Myocyte (in vitro differentiated cells): ENCODE measurements around the gene ARHGEF6. TPM values are rescaled to one million over a fixed set of nuclear protein-coding genes. Genes with fewer than 3 reads are reported as not detected.

Experiments used
- DNase-seq: peaks from one replicate; pipeline ENCODE4 v3.0.0-alpha.2; 2012; ENCODE audit warnings: low read depth
- total RNA-seq: library from RNA; depleted of rRNA; stranded (reverse); fragments of >200 nt; gene quantifications from 2 replicates; pipeline ENCODE4 v1.2.3, GENCODE V29; 2014

The ARHGEF6 gene
- total RNA-seq, 1 donor from 2014 or later: 65.5 TPM

DNA sequence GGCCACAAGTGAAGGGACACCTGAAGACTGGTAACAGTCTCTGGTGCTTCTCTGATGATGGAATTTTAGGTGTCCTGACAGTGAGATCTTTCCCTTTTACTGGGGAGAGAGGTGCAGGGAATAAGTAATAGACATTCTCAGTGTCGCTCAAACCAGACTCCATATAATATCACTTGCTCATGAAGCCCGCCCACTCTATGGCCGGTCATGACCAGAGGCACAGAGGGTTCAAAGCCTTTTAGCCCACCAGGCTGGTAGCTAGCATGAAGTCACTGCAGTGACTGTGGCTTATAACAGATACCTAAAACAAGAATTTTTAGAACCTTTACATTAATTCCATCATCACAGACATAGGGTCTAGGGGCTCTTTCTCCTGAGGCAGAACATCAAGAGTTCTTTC lies 129.9 kb downstream of the ARHGEF6 start:
- DNase-seq: no peak

DNA sequence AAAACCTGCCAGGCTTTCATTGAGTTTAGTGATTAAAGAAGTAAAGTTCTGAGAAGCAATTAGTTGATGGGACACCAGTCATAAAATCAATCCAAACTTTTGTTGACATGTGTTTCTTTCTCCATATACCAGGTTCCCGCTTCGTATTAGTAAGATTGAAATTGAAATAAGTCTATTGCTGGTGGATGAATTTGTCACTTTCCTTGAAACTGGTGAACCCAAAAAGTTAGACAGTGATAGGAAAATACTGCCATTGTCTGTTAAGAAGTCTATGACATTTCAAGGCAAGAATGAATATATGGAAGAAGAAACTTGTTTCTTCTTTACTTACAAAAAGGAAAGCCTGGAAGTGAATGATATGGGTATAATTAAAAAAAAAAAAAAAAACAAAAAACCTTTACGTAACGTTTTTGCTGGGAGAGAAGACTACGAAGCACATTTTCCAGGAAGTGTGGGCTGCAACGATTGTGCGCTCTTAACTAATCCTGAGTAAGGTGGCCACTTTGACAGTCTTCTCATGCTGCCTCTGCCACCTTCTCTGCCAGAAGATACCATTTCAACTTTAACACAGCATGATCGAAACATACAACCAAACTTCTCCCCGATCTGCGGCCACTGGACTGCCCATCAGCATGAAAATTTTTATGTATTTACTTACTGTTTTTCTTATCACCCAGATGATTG lies 132.9 kb downstream of the ARHGEF6 start, which contains the start of gene CD40LG:
Gene CD40LG (plus strand): TSS at position 482 of the 684 bp plus-strand sequence. CDS start 91 bp downstream, at position 573.
- no peak for DNase-seq

DNA sequence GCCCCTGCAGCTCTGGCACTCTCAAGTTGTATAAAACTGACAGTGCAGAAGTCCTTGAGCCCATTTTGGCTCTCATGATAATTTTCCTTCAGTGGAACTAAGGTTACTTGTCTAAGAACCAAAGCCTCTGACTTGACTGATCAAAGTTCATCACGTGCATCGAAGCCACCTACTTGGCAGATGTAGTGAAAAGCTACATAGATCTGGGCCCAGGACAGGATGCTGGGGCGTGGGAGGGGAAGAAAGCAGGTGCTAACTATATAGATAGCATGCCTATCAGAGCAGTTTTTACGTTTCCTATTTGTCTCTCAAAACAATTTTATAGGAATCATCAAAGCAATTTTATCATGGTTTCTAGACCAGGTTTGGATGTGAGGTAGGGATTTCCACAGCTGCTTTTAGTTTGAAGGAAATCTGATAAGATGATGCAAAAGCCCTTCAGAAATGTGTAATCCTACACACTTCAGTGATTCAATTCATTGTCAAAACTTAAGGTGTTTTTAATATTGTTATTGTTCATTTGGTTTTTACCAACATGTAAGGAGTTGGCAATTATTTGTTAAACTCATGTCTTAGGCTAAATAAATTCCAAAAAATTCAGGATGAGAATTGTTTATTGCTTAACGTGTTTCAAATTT lies 134.0 kb downstream of the ARHGEF6 start:
- DNase-seq: no peak

DNA sequence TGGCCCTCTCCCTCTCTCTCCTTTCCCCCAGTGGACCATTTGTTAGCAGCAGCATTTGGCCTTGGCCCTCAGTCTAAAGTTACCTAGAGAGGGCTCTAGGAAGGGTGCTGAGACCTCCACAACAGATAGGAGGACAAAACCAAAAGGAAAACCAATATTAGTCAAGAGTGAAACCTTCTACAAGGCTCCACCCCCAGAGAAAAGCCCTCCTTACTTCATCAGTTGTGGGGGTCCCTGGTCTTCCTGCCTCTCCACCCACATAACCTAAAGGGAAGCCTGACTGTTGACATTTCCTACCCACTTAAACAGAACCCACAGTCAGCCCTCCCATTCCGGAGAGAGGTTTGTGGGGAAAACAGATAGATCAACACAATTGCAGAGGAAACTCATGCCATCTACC lies 137.5 kb downstream of the ARHGEF6 start:
- no peak for DNase-seq

DNA sequence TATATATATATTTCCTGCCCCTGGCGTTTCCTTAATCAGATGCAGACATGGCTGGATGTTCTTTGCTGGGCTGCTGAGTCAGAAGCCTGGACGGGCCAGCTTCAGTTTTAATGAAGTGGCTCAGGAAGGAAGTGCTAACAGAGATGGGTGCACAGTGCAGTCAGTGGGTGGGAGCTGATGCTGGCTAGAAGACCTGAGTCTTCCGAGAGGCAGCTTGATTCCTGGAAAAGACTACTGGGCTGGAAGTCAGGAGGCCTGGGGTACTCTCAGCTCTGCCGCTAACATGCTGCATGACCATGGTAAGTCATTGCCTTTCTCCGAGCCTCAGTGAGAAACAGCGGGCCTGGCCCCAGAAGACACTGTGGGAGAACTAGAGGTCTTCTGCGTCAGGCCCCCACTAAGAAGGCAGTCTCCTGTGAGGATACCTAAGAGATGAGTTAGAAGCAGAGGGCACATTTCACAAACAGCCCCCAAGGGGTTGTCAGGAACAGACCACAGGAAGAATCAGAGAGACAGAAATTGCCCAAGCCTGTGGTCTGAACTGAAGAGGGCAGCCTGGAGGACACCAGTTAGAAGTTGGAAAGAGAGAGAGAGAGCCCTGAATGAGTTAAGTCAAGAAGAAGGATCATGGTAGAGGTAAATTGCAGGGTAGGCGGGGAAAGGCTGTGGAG lies 141.1 kb downstream of the ARHGEF6 start:
- DNase-seq: no peak

DNA sequence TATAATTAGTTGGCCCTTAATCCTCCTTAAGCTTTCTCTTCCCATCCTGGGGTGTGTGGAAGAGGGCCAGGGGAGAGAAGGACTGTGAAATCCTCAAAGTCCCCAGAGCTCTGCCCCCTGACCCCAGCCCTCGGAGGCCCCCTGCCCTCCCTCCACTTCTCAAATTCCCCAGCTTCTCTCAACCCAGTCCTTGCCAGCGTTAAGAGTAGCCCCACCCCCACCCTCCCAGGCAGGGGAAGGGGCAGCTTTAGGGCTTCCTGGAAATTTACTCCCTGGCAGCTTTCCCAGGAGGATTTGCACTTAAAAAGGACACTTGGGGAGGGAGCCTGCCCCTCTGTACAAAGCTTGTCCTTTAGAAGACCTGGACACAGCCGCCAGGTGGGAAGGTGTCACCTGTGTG lies 144.6 kb downstream of the ARHGEF6 start:
- DNase-seq: no peak

DNA sequence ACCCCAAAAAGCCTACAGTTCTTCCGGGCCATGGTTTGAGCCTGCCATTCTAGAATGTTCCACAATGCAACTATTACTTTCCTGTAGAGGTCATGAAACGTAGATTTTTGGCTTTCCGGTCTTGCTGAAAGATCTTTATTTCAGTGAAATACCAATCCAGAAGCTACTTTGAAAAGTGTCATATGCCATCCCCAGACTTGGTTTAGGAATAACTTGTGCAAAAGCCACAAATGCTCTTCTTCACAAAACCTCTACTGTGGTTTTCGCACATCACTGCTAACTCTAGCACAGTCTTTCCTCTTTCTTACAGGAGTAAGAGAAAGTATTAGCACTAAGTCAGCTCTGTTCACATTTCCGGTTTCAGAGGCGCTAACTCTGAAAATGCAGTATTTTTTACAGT lies 145.5 kb downstream of the ARHGEF6 start:
- DNase-seq: no peak

DNA sequence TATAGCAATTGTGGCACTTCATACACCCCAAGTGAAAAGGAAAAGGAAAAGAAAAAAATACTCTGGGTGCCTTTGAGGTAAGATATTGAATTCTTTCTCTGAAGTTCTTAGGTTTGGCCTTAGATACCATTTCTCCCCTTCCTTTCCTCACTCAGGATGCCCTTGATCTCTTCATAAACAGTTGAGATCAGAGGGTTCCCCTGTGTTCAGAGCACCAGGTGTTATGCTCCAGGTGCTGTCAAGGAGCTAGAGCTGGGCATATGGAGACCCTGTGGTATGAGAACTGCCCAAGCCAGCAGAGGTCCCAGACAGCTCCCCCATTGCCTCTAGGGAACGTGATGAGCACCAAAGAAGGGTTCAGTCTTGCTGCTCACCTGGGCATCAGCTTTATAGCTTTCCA lies 149.9 kb downstream of the ARHGEF6 start:
- no peak for DNase-seq

DNA sequence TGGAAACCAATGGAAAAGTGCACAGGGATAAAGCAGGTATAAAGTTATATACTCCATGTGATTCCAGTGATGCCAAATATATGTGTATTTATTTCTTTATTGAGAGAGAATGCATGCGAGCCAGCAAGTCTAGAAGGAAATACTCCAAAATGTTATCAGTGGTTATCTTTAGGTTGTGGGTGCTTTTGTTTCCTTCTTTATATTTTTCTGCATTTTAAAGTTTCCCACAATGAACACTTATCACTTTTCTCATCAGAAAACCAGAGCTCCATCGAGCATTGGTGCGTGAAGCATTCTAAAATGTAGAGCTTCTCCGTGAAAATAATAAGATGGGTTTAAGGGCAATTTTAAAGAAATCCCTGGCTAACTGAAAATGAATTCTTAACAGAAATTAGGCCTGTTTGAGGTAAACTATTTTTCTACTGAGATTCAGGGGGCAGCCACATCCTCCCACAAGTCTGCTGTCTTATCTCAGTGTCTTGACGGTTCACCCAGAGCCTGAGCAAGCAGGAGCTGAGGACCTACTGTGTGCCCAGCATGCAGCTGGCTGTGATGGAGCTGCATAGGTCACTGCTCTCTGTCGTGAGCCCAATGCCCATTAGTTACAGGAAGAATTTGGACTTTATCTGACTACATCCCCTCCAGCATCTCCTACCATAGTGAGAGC lies 151.5 kb downstream of the ARHGEF6 start:
- no peak for DNase-seq

DNA sequence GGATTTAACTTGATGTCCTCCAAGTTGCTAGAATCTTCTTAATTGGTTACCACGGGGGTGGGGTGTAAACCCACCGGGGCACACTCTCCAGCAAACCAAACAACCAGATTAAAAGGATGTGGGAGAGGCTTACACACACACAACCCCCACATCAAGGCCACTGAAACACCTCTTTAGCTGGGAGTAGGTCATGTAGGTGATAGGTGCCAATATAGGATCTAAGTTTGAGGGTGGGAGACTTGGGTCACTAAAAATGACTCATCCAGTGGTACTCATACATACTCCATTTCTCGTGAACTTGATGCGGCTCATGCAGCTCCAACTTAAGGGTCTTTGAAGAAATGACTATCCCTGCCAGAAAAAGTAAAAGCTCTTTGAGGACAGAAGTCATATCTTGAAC lies 153.3 kb downstream of the ARHGEF6 start:
- DNase-seq: no peak

DNA sequence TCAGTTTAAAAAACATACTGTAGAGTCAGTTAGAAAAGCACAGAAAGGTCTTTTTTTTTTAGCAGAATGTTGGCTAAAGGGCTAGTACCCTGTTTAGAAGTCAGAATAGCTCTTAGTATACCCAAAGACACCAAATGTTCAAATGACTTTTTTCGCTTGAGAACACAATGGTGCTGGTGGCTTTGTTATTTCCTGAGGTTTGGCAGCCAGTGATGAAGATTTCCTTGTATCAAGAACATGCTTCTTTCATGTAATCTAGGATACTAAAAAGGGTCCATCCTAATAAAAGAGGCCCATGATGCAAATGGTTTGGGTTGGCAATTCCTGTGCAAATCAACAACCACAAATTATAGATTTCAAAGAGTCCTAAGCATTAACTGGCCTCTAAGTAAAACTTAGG lies 153.8 kb downstream of the ARHGEF6 start:
- no peak for DNase-seq

DNA sequence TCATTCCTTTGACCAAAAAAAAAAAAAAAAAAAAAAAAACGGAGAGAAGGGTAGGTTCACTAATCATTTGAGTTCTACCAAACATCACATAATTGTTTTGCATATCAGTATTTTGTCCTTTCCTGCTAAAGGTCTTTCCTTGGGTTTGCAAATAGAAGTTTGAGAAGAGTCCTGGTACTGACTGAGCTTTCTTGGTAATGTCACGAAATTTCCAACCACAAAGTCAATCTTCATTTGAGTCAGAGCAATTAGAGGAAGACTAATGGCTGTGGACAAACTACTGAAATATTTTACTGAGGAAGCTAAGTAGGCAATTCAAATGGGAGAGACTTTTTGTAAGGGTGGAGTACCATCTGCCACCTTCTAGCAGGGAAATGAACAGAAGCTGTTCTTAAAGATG lies 154.5 kb downstream of the ARHGEF6 start:
- no peak for DNase-seq

DNA sequence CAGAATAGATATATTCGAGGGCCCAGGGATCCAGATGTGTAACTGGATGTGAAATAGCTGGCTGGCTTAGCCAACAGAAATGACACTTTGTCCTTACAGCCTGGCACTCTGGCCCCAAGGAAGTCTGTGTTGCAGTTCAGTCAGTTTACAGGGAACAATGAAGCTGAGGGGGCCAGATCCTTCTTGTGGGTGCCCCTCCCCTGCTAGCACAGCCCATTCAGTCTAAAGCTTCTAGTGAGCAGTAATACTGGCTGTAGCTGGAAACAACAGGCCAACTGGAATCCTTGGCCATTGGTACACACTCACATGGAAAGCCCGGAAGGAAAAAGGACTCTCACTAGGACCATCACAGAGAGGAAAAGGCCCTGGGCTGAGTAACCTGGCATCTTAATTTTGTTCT lies 155.5 kb downstream of the ARHGEF6 start:
- no peak for DNase-seq

DNA sequence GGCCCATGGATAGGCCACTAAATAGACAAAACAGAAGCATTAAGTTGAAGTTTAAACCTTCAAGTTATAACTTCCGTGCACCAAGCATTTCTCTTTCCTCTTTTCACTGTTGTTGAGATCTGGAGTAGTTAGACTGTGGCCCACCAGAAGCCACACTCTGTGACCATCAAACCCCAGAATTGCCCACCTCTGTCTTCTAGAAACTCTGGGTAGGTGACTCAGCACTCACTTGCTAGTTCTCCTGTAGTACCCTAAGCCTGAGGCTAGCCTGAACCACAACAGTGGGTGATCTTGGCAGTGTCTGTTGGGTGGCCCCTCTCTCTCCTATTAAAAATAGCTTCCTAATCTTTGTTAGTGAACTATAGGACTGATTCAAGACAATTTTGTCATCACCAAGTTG lies 157.3 kb downstream of the ARHGEF6 start:
- DNase-seq: no peak

DNA sequence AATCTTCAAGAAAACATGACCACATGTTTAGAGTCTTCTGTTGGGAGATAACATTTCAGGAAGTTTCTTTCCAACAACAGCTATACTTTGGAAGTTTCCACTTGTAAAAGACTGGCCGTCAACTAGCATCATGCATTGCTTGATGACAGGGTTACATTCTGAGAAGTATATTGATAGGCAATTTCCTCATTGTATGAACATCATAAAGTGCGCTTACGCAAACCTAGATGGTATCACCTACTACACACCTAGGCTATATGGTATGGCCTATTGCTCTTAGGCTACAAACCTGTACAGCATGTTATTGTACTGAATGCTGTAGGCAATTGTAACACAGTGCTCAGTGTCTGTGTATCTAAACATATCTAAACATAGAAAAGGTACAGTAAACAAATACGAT lies 158.2 kb downstream of the ARHGEF6 start:
- no peak for DNase-seq

DNA sequence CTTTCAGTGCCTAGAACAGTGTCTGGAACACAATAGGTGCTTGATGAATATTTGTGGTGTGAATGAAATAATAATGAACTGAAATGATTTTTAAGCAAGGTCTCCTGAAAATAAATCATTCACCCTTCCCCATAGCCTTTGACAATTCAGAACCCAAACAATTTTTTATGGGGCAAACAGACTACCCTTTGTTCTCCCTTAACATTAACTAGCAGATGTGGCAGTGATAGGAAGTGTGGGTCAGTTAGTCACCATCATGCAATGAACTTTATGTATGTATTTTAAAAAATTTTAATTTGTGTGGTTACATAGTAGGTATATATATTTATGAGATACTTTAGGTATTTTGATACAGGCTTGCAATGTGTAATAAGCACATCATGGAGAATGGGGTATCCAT lies 160.0 kb downstream of the ARHGEF6 start:
- no peak for DNase-seq

DNA sequence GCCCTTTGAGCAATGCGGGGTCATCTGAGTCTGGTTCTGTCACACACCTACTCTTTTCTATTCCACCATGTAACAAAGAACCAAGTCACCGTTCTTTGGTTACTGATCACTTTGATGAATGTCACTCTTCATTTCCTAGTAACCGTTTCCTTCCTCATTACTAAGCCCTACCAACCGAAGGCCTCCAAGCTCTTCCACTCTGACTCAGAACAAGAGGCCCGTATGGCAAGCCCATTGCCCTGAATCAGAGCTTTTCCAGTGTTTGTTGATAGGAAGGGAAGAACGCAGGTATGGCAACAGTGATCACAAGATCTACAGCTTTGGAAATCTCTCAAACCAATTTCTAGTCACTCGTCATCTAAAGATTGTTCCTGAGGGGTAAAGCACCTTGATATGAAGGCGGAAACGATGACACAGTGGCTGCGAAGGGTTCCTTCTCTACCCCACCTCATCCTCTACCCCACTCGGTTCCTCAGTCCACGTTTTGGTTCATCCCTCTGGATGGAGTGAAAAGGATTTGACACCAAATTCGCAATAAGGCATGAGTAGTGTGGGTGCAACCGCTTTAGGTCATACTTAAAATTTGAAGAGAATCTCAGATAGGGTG lies 160.7 kb downstream of the ARHGEF6 start:
- no peak for DNase-seq

DNA sequence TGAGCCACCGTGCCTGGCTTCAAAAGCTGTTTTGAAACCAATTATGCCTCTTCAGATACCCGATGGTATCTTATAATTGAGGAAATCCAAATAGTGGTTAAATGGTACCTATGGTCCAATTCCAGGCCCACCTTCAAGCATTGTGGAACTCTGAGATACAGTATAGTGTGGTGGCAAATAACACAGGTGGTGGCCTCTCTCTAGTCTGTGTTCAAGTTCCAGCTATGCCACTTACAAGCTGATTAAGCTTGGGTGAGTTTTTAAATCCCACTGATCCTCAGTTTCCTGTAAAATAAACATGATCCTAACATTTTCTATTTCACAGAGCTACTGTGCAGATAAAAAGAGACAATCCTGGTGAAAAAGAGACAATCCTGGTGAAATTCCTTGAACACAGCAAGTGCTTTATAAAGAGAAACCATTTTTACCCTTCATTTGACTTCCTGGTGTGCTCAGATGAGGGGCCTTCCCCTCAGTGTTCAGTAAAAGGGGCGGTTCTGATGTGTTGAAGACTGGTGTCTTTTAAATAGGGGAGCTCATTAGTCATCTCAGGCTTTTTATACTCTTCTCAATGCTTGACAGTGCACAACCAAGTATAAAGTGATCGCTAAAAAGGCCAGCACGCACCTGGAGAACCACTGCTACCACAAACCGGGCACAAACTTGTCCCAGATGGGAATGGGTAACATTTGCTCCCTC lies 163.6 kb downstream of the ARHGEF6 start:
- no peak for DNase-seq
